Ovary (tissue), 9 donors: Measurements from ENCODE around the gene VPS37D. TPM values are rescaled to one million over a fixed set of nuclear protein-coding genes. Genes with fewer than 3 reads are reported as not detected.
A peak's percentile ranks its signal among the peaks of the same experiment; 100 is the strongest.

Experiments
- DNase-seq, 5 donors: peaks; one replicate each; pipeline ENCODE4 v3.0.0-alpha.2; 2019 to 2020
- H3K27ac ChIP-seq, 2 donors: fragments of 200-600 bp; one replicate each; pipeline versions ENCODE4 v1.5.1 to v1.8.0; 2019 to 2022
- H3K27me3 ChIP-seq: fragments of 200-600 bp; one replicate; pipeline ENCODE4 v1.8.0; 2022
- H3K36me3 ChIP-seq: fragments of 200-600 bp; sonication (generic); one replicate; pipeline ENCODE4 v1.5.1; 2019
- H3K4me1 ChIP-seq: one replicate; pipeline ENCODE4 v1.8.1; 2013; ENCODE audit warnings: mild to moderate bottlenecking, moderate library complexity; ENCODE audit not compliant: insufficient read depth
- H3K4me3 ChIP-seq: fragments of 200-600 bp; sonication (generic); one replicate; pipeline ENCODE4 v1.5.1; 2017
- H3K9me3 ChIP-seq, 2 donors: fragments of 200-600 bp in 1 of 2; sonication (generic) in 1 of 2; one replicate each; pipeline versions ENCODE4 v1.5.1 to v1.8.1; 2013 to 2019; ENCODE audit warnings: mild to moderate bottlenecking in 1 of 2, moderate library complexity in 1 of 2
- EP300 ChIP-seq: sonication (generic); formaldehyde crosslinking; IDR thresholded peaks from one replicate; pipeline ENCODE4 v1.6.1; 2017; ENCODE audit warnings: antibody characterized with exemption
- POLR2A ChIP-seq: fragments of 450-650 bp; IDR thresholded peaks from one replicate; pipeline ENCODE4 v1.6.1; 2017; ENCODE audit warnings: antibody characterized with exemption, mild to moderate bottlenecking, moderate library complexity
- WGBS, 3 donors: extraction: QIAGEN DNeasy Blood & Tissue Kit in 1 of 3; methylation state at CpG; one replicate each; pipeline versions ENCODE4 v1.1.5 to v1.1.7; 2013 to 2017; 5-methylcytosine and 5-hydroxymethylcytosine counted together
- intact Hi-C, 4 donors: fragments of 100-400 bp; cut with DNase I; formaldehyde crosslinking; loops; one replicate each; pipeline versions ENCODE4 v1.11.0 to v1.15.1; 2022 to 2023
- polyA plus RNA-seq, 2 donors: library from polyadenylated mRNA; stranded (reverse); fragments of 200-250 nt in 1 of 2; fragments of 350-450 nt in 1 of 2; fragmentation: Illumina TruSeq in 1 of 2; extraction: RNeasy Lipid Tissue Mini Kit (QIAGEN cat#74804) in 1 of 2; gene quantifications; one replicate each; pipeline ENCODE4 v1.2.3, GENCODE V29; 2013 to 2014
- total RNA-seq, 7 donors: library from RNA; depleted of rRNA in 2 of 7; stranded (reverse); fragments of >200 nt in 2 of 7; fragmentation: NEBNext Ultra II Directional in 3 of 7; extraction: Animal tissue kit (Norgen Biotek cat#: 25700) in 3 of 7; gene quantifications; one replicate each; pipeline versions ENCODE4 v1.1.0 to v1.2.4, GENCODE V29; 2016 to 2023
- TF ChIP-seq, protein P1 (sequence below), 3 donors: fragments of 450-650 bp in 2 of 3; fragments of 200-600 bp in 1 of 3; IDR thresholded peaks; one replicate each; pipeline versions ENCODE4 v1.5.1 to v1.8.0; 2016 to 2022; ENCODE audit warnings: antibody characterized with exemption in 3 of 3, mild to moderate bottlenecking in 1 of 3
- donor health status: DM: no; HTN: no; CAD: no; lungs with moderate emphysema.
- donor health status: DM: no; HTN: no; CAD: no.
- donor health status: Bipolar disorder and iron deficiency.
- donor health status: DM: yes; HTN: yes; CAD: no.
- donor health status: DM: no; HTN: no; CAD: no.
- donor health status: DM: yes; HTN: yes; CAD: no.

Gene VPS37D
- total and polyA plus RNA-seq, 9 donors = 0.28 to 8.8 (median 6.1) TPM

DNA sequence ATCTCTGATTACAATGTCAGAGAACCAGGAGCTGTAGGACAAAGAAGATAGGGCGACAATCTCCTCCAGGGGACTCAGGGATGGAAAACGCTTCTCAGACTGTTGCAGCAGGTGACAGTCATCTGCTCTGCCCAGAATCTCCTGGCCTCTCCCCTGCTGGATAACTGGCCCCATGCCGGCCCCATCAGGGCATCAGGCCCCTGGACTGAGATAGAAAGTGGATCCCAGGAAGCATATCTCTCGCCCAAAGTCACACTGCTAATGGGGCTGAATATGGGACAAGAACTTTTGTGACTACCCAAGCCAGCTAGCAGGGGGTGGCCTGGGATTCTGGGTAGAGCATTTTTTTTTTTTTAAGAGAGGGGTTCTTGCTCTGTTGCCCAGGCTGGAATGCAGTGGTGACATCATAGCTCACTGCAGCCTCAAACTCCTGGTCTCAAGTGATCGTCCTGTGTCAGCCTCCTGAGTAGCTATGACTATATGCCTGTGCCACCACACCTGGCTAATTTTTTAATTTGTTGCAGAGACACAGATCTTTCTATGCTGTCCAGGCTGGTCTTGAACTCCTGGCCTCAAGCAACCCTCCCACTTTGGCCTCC, 22.8 kb upstream of the VPS37D start:
- TF ChIP-seq EP300 (no peak), POLR2A (no peak)
- TF ChIP-seq, protein P1, sequence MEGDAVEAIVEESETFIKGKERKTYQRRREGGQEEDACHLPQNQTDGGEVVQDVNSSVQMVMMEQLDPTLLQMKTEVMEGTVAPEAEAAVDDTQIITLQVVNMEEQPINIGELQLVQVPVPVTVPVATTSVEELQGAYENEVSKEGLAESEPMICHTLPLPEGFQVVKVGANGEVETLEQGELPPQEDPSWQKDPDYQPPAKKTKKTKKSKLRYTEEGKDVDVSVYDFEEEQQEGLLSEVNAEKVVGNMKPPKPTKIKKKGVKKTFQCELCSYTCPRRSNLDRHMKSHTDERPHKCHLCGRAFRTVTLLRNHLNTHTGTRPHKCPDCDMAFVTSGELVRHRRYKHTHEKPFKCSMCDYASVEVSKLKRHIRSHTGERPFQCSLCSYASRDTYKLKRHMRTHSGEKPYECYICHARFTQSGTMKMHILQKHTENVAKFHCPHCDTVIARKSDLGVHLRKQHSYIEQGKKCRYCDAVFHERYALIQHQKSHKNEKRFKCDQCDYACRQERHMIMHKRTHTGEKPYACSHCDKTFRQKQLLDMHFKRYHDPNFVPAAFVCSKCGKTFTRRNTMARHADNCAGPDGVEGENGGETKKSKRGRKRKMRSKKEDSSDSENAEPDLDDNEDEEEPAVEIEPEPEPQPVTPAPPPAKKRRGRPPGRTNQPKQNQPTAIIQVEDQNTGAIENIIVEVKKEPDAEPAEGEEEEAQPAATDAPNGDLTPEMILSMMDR (IDR thresholded peaks at IDR 0.05) = no peak
- Histone ChIP-seq H3K4me3 (no peak overlapping the region), H3K4me1 (peaks cover 3% of the 10 kb centered on the region), H3K27me3 (no peaks in the 10 kb centered on the region), H3K27ac (no peak overlapping the region), H3K9me3 (no peaks in the 10 kb centered on the region), H3K36me3 (no peaks in the 10 kb centered on the region)
- no peak for DNase-seq
- 52 to 55% (median 52%) methylated on average over 5 of the region's 5 CpGs for WGBS, 3 donors
- intact Hi-C loops = no loop called here

DNA sequence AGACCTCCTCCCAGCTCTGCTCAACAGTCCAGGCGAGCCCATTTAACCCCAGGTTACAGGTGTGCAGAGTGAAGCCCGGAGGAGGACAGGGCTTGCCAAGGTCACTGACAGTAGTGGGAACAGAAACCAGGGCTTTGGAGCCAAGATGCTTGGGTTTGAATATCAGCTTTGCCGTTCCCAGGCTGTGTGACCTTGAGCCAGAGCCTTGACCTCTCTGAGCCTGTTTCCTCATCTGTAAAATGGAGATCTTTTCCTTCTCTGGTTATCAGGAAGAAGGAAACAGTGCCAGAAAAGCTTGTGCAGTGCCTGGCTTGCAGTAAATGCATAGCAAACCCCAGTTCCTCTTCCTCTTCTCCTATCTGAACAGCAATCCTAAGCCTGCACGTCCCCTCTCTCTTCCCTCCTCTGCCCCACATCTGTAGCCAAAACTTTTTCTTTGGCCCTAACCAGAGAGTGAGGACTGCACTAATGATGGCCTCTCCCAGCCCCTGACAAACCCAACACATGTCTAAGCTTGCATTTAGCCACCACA, 21.9 kb upstream of the VPS37D start:
- Histone ChIP-seq H3K4me3 (no peak overlapping the region), H3K4me1 (peaks cover 3% of the 10 kb centered on the region), H3K36me3 (no peaks in the 10 kb centered on the region), H3K9me3 (no peaks in the 10 kb centered on the region), H3K27me3 (no peaks in the 10 kb centered on the region), H3K27ac (no peak overlapping the region)
- 10 to 34% (median 10%) methylated on average over 4 of the region's 4 CpGs for WGBS, 3 donors
- TF ChIP-seq, protein P1 (IDR thresholded peaks at IDR 0.05) = no peak
- TF ChIP-seq POLR2A = no peak
- TF ChIP-seq EP300 = no peak
- no peak for DNase-seq
- intact Hi-C loops = no loop called here

DNA sequence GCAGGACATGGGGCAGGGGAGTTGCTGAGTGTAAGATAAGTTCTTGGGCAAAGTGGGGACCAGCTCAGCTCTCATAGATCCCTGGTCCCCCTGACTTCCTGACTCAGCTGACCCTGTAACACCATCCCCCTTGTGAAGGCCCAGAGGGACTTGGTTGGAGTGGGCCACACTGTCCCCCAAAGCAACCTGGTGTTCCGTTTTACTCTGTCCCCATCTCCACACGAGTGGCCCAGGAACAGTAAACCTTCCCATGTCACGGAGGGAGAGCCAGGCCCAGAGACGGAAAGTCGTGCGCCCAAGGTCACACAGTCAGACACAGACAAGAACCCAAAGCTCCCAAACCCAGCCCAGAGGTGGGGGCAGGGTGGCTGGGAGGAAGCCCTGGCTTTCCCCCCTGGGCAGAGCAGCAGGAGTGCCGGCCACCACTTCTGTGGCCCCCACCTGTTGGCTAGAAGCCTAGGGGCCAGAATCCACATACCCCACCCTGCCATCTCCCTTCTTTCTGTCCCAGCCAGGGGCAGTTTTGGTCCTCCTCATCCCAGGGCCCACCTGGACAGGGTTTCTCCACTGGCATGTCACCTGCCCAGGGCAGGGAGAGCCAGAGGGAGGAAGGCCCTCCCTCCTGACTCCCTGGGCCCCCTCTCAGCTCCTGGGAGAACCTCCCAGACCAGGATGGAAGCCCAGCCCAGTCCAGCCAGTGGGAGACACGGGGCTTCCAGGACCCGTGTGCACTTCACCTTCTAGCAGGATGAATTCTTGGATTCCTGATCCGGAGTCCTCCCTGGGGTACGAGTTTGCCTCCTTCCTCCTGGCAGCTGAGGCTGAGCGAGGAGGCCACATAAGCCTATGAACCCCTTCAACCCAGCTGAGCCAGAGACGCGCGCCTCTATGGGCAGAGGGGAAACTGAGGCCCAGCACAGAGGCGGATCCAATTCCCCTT, 20.6 kb upstream of the VPS37D start:
- no peak for TF ChIP-seq EP300
- no peak for TF ChIP-seq POLR2A

DNA sequence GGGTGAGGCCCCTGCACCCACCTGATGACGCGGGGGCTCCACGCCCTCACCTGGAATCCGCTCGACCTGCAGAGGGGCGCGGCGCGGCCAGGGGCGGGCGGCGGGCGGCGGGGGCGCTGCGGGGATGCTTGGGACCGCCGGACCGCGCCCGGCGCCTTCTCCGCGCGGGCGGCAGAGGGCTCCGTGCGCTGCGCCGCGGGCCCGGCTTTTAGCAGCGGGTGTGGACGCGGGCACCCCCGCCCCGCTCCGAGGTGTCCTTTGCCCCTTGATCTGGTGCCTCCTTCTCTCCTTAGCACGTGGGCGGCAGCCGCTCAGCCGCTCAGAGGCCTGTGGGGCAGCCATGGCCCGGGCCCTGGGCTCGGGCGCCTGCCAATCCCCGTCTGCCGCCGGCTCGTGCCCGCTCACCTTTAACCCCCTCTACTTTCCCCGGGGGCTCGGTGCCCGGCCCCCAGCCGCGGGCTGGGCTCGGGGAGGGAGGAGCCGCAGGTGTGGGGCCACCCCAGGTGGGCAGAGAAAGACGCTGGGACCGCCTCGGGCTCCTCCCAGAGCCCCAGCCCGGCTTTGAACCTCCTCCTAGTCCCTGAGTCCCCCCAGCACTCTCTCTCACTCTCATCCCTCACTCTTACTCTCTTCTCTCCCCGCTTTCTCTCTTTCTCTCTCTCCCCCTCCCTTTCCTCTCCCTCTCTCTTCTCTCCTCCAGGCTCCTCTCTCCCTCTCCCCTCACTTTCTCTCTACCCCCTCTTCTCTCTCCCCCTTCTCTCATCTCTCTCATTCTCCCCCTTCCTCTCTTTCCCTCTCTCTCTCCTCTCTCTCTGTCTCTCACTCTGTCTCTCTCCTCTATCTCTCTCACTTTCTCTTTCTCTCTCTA, 19.7 kb upstream of the VPS37D start:
- peak in 1 of 5 donors; percentile 46 for DNase-seq
- 1% methylated on average over 48 to 62 of the region's 62 CpGs for WGBS, 3 donors
- no peaks in the 10 kb centered on the region for H3K27me3 ChIP-seq
- no peak overlapping the region for H3K27ac ChIP-seq
- no peak for TF ChIP-seq EP300
- TF ChIP-seq, protein P1 (IDR thresholded peaks at IDR 0.05) = no peak
- H3K36me3 ChIP-seq = no peaks in the 10 kb centered on the region
- intact Hi-C loops = no loop called here
- H3K4me1 ChIP-seq = peaks cover 3% of the 10 kb centered on the region
- H3K9me3 ChIP-seq = no peaks in the 10 kb centered on the region
- peak overlapping the region; percentile 7 for H3K4me3 ChIP-seq

More for the DNA sequence above, 20.6 kb upstream of the VPS37D start:
- Histone ChIP-seq H3K4me3 (no peak overlapping the region), H3K36me3 (no peaks in the 10 kb centered on the region), H3K27ac (no peak overlapping the region), H3K9me3 (no peaks in the 10 kb centered on the region), H3K27me3 (no peaks in the 10 kb centered on the region), H3K4me1 (peaks cover 3% of the 10 kb centered on the region)
- no peak for DNase-seq
- 41 to 43% (median 42%) methylated on average over 16 of the region's 16 CpGs for WGBS, 3 donors
- intact Hi-C loops = no loop called here
